ENCODE measurements around the gene PITRM1.

Gene PITRM1

DNA sequence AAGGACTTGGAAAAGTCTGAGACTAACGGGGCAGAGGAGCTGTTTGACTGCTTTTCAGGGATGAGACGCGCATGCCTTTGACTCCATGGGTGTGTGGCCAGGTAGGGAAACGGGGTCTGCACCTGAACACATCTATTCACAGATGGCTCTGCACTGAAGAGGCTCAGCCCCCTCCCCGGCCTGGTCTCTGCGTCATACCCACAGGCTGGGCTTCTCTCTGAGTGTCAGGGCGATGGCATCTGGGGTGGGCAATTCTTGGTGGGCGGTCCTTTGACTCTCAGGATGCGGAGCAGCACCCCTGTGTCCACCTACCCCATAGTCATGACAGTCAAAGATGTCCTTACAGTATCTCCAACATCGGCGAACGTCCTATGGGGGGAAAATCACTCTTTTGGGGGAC, 82.2 kb downstream of the PITRM1 start:
- TF ChIP-seq GABPA (IDR thresholded peaks at IDR 0.05; ENCODE audit: low read depth) (no peak), SPI1 (IDR thresholded peaks at IDR 0.05; ENCODE audit: borderline replicate concordance, low read depth) (no peak), POLR2AphosphoS5 (IDR thresholded peaks at IDR 0.05; ENCODE audit: low read depth) (no peak)
- TF ChIP-seq, protein P1, sequence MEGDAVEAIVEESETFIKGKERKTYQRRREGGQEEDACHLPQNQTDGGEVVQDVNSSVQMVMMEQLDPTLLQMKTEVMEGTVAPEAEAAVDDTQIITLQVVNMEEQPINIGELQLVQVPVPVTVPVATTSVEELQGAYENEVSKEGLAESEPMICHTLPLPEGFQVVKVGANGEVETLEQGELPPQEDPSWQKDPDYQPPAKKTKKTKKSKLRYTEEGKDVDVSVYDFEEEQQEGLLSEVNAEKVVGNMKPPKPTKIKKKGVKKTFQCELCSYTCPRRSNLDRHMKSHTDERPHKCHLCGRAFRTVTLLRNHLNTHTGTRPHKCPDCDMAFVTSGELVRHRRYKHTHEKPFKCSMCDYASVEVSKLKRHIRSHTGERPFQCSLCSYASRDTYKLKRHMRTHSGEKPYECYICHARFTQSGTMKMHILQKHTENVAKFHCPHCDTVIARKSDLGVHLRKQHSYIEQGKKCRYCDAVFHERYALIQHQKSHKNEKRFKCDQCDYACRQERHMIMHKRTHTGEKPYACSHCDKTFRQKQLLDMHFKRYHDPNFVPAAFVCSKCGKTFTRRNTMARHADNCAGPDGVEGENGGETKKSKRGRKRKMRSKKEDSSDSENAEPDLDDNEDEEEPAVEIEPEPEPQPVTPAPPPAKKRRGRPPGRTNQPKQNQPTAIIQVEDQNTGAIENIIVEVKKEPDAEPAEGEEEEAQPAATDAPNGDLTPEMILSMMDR (IDR thresholded peaks at IDR 0.05; ENCODE audit: insufficient read depth, low read length): no peak
- TF ChIP-seq, protein P2, sequence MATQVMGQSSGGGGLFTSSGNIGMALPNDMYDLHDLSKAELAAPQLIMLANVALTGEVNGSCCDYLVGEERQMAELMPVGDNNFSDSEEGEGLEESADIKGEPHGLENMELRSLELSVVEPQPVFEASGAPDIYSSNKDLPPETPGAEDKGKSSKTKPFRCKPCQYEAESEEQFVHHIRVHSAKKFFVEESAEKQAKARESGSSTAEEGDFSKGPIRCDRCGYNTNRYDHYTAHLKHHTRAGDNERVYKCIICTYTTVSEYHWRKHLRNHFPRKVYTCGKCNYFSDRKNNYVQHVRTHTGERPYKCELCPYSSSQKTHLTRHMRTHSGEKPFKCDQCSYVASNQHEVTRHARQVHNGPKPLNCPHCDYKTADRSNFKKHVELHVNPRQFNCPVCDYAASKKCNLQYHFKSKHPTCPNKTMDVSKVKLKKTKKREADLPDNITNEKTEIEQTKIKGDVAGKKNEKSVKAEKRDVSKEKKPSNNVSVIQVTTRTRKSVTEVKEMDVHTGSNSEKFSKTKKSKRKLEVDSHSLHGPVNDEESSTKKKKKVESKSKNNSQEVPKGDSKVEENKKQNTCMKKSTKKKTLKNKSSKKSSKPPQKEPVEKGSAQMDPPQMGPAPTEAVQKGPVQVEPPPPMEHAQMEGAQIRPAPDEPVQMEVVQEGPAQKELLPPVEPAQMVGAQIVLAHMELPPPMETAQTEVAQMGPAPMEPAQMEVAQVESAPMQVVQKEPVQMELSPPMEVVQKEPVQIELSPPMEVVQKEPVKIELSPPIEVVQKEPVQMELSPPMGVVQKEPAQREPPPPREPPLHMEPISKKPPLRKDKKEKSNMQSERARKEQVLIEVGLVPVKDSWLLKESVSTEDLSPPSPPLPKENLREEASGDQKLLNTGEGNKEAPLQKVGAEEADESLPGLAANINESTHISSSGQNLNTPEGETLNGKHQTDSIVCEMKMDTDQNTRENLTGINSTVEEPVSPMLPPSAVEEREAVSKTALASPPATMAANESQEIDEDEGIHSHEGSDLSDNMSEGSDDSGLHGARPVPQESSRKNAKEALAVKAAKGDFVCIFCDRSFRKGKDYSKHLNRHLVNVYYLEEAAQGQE (IDR thresholded peaks at IDR 0.05; ENCODE audit: insufficient replicate concordance, low read depth): no peak
- no peak for DNase-seq (ENCODE audit: low read depth in 1 of 2, low spot score in 1 of 2)
- Histone ChIP-seq H3K4me3 (replicated peaks; ENCODE audit: insufficient read depth, low read length) (no peak overlapping the region), H3K27me3 (ENCODE audit: insufficient read depth, poor library complexity, severe bottlenecking) (no peaks in the 10 kb centered on the region), H3K27ac (replicated peaks) (no peak overlapping the region)
